GM12865 (cell line): ENCODE results near the gene ACSM6.

Experiments used
- DNase-seq: peaks from one replicate; pipeline ENCODE4 v3.0.0; 2010; ENCODE audit warnings: low read depth
- H3K4me3 ChIP-seq: 2 replicates; pipeline ENCODE4 v1.5.1; 2011; ENCODE audit warnings: mild to moderate bottlenecking, low read depth, low read length, control low read depth
- TF ChIP-seq, protein P1 (sequence below): IDR thresholded peaks from 2 replicates; pipeline ENCODE4 v1.5.1; 2011; ENCODE audit warnings: low read length, control low read depth, low read depth, inconsistent platforms; ENCODE audit not compliant: insufficient read depth; ENCODE audit errors: missing control alignments

ACSM6 gene

DNA sequence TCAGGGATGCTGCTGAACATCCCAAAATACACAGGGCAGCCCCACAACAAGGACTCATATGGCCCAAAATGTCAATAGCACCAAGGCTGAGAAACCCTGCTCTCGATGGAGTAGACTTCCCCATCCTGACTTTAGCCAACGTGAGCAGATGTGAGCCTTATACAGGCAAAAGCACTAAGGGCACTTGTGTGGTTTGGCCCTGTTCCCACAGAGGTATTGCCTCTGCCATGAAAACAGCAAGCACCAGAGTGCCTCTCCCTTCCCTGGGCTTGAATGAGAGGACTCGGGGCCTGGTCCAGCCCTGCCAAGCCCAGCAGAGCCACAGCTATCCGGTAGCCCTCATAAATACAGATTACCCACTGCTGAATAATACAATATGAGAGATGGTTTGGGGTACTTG is 47.5 kb downstream of the ACSM6 start:
- H3K4me3 ChIP-seq, result no peak overlapping the region
- TF ChIP-seq, protein P1, sequence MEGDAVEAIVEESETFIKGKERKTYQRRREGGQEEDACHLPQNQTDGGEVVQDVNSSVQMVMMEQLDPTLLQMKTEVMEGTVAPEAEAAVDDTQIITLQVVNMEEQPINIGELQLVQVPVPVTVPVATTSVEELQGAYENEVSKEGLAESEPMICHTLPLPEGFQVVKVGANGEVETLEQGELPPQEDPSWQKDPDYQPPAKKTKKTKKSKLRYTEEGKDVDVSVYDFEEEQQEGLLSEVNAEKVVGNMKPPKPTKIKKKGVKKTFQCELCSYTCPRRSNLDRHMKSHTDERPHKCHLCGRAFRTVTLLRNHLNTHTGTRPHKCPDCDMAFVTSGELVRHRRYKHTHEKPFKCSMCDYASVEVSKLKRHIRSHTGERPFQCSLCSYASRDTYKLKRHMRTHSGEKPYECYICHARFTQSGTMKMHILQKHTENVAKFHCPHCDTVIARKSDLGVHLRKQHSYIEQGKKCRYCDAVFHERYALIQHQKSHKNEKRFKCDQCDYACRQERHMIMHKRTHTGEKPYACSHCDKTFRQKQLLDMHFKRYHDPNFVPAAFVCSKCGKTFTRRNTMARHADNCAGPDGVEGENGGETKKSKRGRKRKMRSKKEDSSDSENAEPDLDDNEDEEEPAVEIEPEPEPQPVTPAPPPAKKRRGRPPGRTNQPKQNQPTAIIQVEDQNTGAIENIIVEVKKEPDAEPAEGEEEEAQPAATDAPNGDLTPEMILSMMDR, result no peak
- DNase-seq, result no peak

DNA sequence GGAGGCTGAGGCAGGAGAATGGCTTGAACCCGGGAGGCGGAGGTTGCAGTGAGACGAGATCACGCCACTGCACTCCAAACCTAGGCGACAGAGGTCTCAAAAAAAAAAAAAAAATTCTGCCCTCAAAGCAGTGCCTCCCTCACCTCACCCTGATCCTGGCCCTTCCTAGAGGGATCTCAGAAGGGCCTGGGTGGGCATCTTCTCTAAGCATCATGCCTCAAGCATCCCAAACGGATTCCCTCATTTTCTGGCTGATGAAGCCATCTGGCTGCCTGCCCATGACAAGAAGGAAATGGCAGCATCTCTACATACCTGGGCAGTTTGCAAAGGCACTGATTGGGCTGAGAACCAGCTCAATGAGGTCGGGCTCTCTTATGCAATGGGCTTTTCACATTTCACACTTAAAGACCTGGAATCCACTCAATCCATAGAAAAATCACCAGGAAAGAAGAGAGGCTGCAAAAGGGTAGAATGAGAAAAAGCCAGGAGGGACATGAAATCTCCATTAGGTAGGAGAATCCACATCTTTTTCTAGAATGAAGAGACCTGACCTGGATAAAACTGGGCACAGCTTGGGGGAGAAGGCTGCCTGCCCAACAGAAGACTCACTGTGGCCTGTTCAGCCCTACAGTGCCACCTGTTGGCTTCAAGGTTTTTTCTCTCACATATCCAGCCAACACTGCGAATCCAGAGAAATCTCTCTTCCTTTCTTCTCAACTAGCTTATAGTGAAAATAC is 48.7 kb downstream of the ACSM6 start:
- DNase-seq, result peak; percentile 58
- H3K4me3 ChIP-seq, result no peak overlapping the region
- TF ChIP-seq, protein P1, result peak; percentile 42

DNA sequence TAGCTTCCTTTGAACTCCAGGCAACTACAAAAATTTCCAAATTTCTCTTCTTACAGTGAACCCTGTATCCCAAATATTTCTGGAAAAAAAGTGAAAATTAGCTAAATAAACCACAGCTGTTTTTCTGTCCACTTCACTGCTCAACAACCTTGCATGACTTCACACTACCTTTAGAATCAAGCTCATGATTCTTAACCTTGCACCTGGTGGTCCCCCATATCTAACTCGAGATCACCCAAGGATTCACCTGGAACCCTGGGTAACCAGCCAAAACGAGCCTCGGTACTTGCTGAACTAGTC is 49.2 kb downstream of the ACSM6 start:
- DNase-seq, result no peak
- TF ChIP-seq, protein P1, result no peak
- no peak overlapping the region for H3K4me3 ChIP-seq

DNA sequence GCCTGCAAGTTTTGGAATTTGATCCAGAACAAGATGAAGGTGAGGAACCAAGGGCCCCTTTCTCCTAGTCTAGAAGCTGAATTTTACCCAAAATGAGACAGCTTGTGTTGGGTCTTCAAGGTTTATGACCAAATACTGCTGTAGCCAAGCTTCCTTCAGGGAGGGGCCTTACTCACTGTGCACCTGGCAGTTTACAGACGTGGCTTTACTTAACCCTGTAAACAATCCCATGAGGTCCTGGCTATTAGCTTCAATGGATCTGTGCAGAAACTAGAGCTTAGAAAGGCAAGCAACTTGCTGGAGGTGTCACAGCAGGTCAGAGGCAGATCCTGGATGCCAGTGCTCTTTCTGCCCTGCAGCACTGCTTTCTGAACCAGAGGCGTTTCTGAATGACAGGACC is 50.1 kb downstream of the ACSM6 start:
- no peak overlapping the region for H3K4me3 ChIP-seq
- TF ChIP-seq, protein P1, result no peak
- no peak for DNase-seq

DNA sequence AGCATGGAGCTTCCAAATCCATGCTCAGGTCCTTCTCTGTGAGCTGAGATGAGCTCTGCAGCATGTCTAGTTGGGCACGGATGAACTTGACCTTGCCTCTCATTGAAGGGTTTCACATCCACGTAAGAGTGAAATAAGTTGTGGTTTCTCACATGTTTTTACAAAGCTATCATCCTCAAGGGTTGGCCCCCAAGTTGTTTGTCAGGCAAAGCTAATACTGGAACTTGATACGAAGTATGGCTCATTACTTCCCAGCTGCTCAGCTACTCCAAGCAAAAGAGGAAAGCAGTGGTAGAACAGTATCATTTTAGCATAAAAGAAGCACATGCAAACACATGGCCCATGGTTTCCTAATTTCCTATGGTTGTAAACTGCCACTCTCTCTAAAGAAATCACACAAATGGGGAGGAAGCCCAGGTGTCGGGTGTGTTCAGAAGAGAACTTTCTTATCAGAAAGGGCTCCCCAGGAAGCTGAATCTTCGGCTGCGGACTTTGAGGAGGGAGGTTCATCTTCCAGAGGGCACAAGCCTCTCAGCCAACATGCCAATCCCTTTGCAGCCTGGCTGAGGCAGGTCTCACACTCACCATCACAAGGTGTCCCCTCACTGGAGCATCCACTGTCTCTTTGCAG is 51.5 kb downstream of the ACSM6 start:
- TF ChIP-seq, protein P1, result no peak
- no peak overlapping the region for H3K4me3 ChIP-seq
- DNase-seq, result peak; percentile 93

DNA sequence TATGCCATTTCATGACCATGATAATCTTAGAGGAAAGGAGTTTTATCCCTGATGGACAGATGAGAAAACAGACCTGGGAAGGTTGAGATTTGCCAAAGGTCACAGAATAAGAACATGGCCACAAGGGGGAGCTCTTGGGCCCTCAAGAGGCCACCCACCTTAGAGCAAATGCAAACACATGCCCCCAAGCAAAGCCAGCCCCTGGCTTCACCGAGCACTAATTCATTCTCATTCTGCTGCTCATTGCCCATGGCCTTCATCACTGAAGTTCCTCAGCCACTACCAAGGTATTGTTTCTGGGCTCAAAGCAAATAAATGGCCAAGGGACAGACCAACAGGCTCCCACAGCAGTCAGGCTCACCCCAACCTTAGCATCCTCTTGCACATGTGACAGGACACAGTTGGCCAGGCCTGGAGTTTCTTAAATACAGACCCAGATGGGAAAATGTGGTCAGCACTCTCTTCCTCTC is 52.6 kb downstream of the ACSM6 start:
- no peak overlapping the region for H3K4me3 ChIP-seq
- TF ChIP-seq, protein P1, result peak; percentile 82
- DNase-seq, result peak; percentile 90

DNA sequence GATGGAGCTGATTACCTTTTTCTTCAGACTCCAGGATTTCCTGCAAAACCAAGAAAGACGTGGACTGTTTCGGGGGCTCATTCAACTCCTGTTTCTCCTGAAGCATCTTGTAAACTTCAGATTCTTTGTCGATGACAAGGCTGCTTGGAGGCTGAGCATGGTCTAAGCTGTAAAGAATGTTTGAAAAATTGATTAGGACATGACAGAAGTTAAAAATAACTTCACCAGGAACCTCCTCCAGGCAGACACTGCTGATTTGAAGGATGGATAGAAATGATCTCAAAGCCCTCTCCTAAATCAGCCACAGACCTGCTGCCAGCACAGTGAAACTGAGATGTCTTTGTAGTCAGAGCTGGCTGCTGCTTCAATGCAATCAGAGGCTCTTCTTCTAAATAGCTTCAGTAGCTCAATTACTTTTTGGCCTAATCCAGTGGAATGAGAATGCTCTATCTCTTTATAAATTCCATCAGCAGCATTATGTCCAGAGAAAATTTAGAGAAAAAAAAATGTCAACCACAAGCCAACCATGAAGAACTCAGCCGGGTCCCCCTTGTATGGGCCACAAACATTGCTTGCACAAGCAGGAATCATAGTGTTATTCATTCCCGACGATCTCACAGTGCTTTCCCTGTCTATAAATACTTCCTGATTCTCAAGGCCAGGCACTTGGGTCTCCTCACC is 53.3 kb downstream of the ACSM6 start:
- no peak overlapping the region for H3K4me3 ChIP-seq
- DNase-seq, result no peak
- TF ChIP-seq, protein P1, result no peak
